Omental fat pad (tissue), 4 donors: ENCODE measurements around the gene FCAR. TPM values are rescaled to one million over a fixed set of nuclear protein-coding genes. Genes with fewer than 3 reads are reported as not detected.
"Not testable (repeated sequence)": the region's sequence is repeated elsewhere in the genome, so short reads cannot be mapped to it uniquely, and the experiment has no call there.

ENCODE experiments used
- ATAC-seq: fragments of 150-250 bp; one replicate; pipeline ENCODE4 v1.9.1; 2016; ENCODE audit warnings: mild to moderate bottlenecking, moderate library complexity; ENCODE audit not compliant: low FRiP score
- DNase-seq: peaks from one replicate; pipeline ENCODE4 v3.0.0-alpha.2; 2019; ENCODE audit warnings: low spot score
- CTCF ChIP-seq, 3 donors: fragments of 450-650 bp; IDR thresholded peaks; one replicate each; pipeline ENCODE4 v1.5.1; 2016 to 2017; ENCODE audit warnings: antibody characterized with exemption in 3 of 3, mild to moderate bottlenecking in 3 of 3, moderate library complexity in 2 of 3
- small RNA-seq: library from RNA; depleted of rRNA; stranded (forward); fragments of <200 nt; gene quantifications from one replicate; pipeline ENCODE3, GENCODE V24; 2016
- total RNA-seq, 4 donors: library from RNA; depleted of rRNA; stranded (reverse); fragments of >200 nt; gene quantifications; one replicate each; pipeline ENCODE4 v1.1.0, GENCODE V29; 2016

Gene FCAR
- total RNA-seq, 4 donors from 2014 or later, result 5.5 to 11.2 (median 7.0) TPM

GRCh38 chr19:54923276-54923675 lies 49.2 kb downstream of the FCAR start:
- no peak for TF ChIP-seq CTCF (IDR thresholded peaks at IDR 0.05)
- ATAC-seq (no peak), DNase-seq (no peak)

GRCh38 chr19:54928299-54928698 lies 54.3 kb downstream of the FCAR start:
- no peak for TF ChIP-seq CTCF (IDR thresholded peaks at IDR 0.05)
- DNase-seq, result no peak
- ATAC-seq, result no peak

GRCh38 chr19:54937926-54938325 lies 63.9 kb downstream of the FCAR start:
- DNase-seq, result no peak
- no peak for ATAC-seq
- TF ChIP-seq CTCF (IDR thresholded peaks at IDR 0.05), result no peak

- ATAC-seq, result no peak
- TF ChIP-seq CTCF (IDR thresholded peaks at IDR 0.05), result no peak
- DNase-seq, result no peak
Observed at GRCh38 chr19:54938906-54939305, 64.9 kb downstream of the FCAR start.

GRCh38 chr19:54939538-54939937 lies 65.5 kb downstream of the FCAR start:
- not testable (repeated sequence) for DNase-seq, ATAC-seq

Small RNA genes within 50 kb of the gene (small RNA-seq; reads per million reads assigned to genes)
- gene RNU6-222P, result not detected

Other genes starting within 250 kb of the FCAR start
- 10 to 100 TPM in 1 of 4 donors, 1 to 10 TPM in 3; 1.4 to 17.3 (median 6.1) TPM for gene LILRB1, start 243.8 kb upstream of the FCAR start, total RNA-seq
- 10 to 100 TPM in 2 of 4 donors, 1 to 10 TPM in 2; 7.8 to 36.7 (median 10.4) TPM for gene LILRB4, start 211.2 kb upstream of the FCAR start, total RNA-seq
- gene KIR3DL3, start 149.8 kb upstream of the FCAR start, total RNA-seq, result not detected
- not detected for gene KIR2DL3, start 135.7 kb upstream of the FCAR start, total RNA-seq
- gene KIR2DL1, start 104.4 kb upstream of the FCAR start, total RNA-seq, result under 1 TPM in 1 of 4 donors, not detected in 3; 0.36 TPM
- under 1 TPM in 1 of 4 donors, not detected in 3; 0.72 TPM for gene KIR2DL4, start 70.6 kb upstream of the FCAR start, total RNA-seq
- gene KIR3DL1, start 57.8 kb upstream of the FCAR start, total RNA-seq, result under 1 TPM in 1 of 4 donors, not detected in 3; 0.38 TPM
- gene KIR2DS4, start 41.6 kb upstream of the FCAR start, total RNA-seq, result not detected
- under 1 TPM in 2 of 4 donors, not detected in 2; 0.36 to 0.38 TPM for gene KIR3DL2, start 23.8 kb upstream of the FCAR start, total RNA-seq
- 1 to 10 TPM in 1 of 4 donors, under 1 TPM in 1, not detected in 2; 0.72 to 2.3 TPM for gene NCR1, start 31.9 kb downstream of the FCAR start, total RNA-seq
- not detected for gene NLRP7, start 73.3 kb downstream of the FCAR start, total RNA-seq
- gene NLRP2, start 92.1 kb downstream of the FCAR start, total RNA-seq, result 1 to 10 TPM in 2 of 4 donors, not detected in 2; 2.4 TPM
- under 1 TPM in 1 of 4 donors, not detected in 3; 0.56 TPM for gene GP6, start 164.0 kb downstream of the FCAR start, total RNA-seq
- 10 to 100 TPM in 2 of 4 donors, 1 to 10 TPM in 2; 8.2 to 14.1 (median 10.8) TPM for gene RDH13, start 188.9 kb downstream of the FCAR start, total RNA-seq
- gene EPS8L1, start 201.6 kb downstream of the FCAR start, total RNA-seq, result 10 to 100 TPM in 2 of 4 donors, 1 to 10 TPM in 1, under 1 TPM in 1; 0.95 to 41.7 (median 15.5) TPM
- 100 to 1,000 TPM in 2 of 4 donors, 10 to 100 TPM in 2; 59.9 to 127 (median 107) TPM for gene PPP1R12C, start 243.4 kb downstream of the FCAR start, total RNA-seq